B cell (primary cell): Measurements from ENCODE around the gene MATN1. TPM values are rescaled to one million over a fixed set of nuclear protein-coding genes. Genes with fewer than 3 reads are reported as not detected.

ENCODE experiments used
- ATAC-seq: fragments of 200-7000 bp; cut with Tn5 transposase; one replicate; pipeline ENCODE4 v1.10.0; 2021; ENCODE audit warnings: low read depth, mild to moderate bottlenecking, moderate number of reproducible peaks, moderate library complexity
- CTCF ChIA-PET: fragments of 350-600 bp; sonication (Branson Sonifier 250); formaldehyde crosslinking; loops from one replicate; lab custom pipeline; 2021; ENCODE audit warnings: antibody characterized with exemption, inconsistent platforms; lab: Charles Lee
- POLR2A ChIA-PET: fragments of 350-600 bp; sonication (Branson Sonifier 250); formaldehyde crosslinking; loops from one replicate; lab custom pipeline; 2021; ENCODE audit warnings: antibody characterized with exemption; lab: Charles Lee
- DNase-seq: peaks from one replicate; pipeline ENCODE4 v3.0.0; 2013
- H2AFZ ChIP-seq: 2 replicates; pipeline ENCODE4 v1.6.1; 2012; ENCODE audit warnings: mild to moderate bottlenecking, low read depth, low read length; ENCODE audit not compliant: insufficient read depth, poor library complexity, severe bottlenecking
- H3K27ac ChIP-seq, 2 donors: 1 replicate in 1 of 2; 2 replicates in 1 of 2; pipeline ENCODE4 v1.5.1; 2012 to 2013; ENCODE audit warnings: low read length in 2 of 2, mild to moderate bottlenecking in 2 of 2, moderate library complexity in 1 of 2
- H3K27me3 ChIP-seq, 4 experiments: fragments of 200-600 bp in 1 of 4; sonication (generic) in 1 of 4; replicated peaks in 1 of 4; 1 replicate in 2 of 4; 2 replicates in 2 of 4; pipeline versions ENCODE4 v1.6.1 to v1.7.0; 2013 to 2016; ENCODE audit warnings: low read length in 3 of 4, mild to moderate bottlenecking in 2 of 4, mixed read lengths in 1 of 4, moderate library complexity in 1 of 4; ENCODE audit not compliant: insufficient read depth in 4 of 4, control insufficient read depth in 3 of 4; ENCODE audit errors: control extremely low read depth in 1 of 4
- H3K36me3 ChIP-seq, 2 experiments: replicated peaks in 1 of 2; 1 replicate in 1 of 2; 2 replicates in 1 of 2; pipeline versions ENCODE4 v1.6.1 to v1.7.1; 2013; ENCODE audit warnings: low read length in 1 of 2; ENCODE audit not compliant: insufficient read depth in 2 of 2, control insufficient read depth in 1 of 2; ENCODE audit errors: control extremely low read depth in 1 of 2, extremely low read depth in 1 of 2
- H3K4me1 ChIP-seq, 2 donors: fragments of 200-600 bp in 1 of 2; sonication (generic) in 1 of 2; 1 replicate in 1 of 2; 2 replicates in 1 of 2; pipeline versions ENCODE4 v1.5.1 to v1.6.1; 2013 to 2017; ENCODE audit warnings: low read length in 2 of 2; ENCODE audit not compliant: control insufficient read depth in 2 of 2, insufficient read depth in 2 of 2
- H3K4me2 ChIP-seq: replicated peaks from 2 replicates; pipeline ENCODE3; 2012; ENCODE audit warnings: mild to moderate bottlenecking, low read depth, low read length; ENCODE audit not compliant: poor library complexity, severe bottlenecking
- H3K4me3 ChIP-seq, 5 experiments: fragments of 200-600 bp in 1 of 5; sonication (generic) in 1 of 5; 1 replicate in 3 of 5; 2 replicates in 2 of 5; pipeline versions ENCODE4 v1.5.1 to v1.7.0; 2011 to 2016; ENCODE audit warnings: low read length in 4 of 5, mild to moderate bottlenecking in 4 of 5, low read depth in 2 of 5, control low read depth in 1 of 5, moderate library complexity in 1 of 5; ENCODE audit not compliant: insufficient read depth in 1 of 5; ENCODE audit errors: control extremely low read depth in 1 of 5, extremely low read depth in 1 of 5
- H3K79me2 ChIP-seq: fragments of 200-600 bp; sonication (generic); one replicate; pipeline ENCODE4 v1.6.0; 2016; ENCODE audit warnings: low read length; ENCODE audit not compliant: control insufficient read depth, insufficient read depth
- H3K9ac ChIP-seq: fragments of 200-600 bp; sonication (generic); 2 replicates; pipeline ENCODE4 v1.6.1; 2017; ENCODE audit warnings: mild to moderate bottlenecking, low read length, moderate library complexity
- H3K9me3 ChIP-seq, 3 donors: one replicate each; pipeline versions ENCODE4 v1.6.1 to v1.7.1; 2013; ENCODE audit warnings: low read length in 2 of 3; ENCODE audit not compliant: control insufficient read depth in 2 of 3, insufficient read depth in 1 of 3; ENCODE audit errors: control extremely low read depth in 1 of 3
- H4K20me1 ChIP-seq: 2 replicates; pipeline ENCODE4 v1.6.0; 2012; ENCODE audit warnings: mild to moderate bottlenecking, low read length; ENCODE audit not compliant: insufficient read depth, control insufficient read depth, poor library complexity, severe bottlenecking
- H3K27ac Mint-ChIP-seq: one replicate; pipeline ENCODE4 v1.8.0; 2021; ENCODE audit warnings: mixed read lengths
- H3K27me3 Mint-ChIP-seq: one replicate; pipeline ENCODE4 v1.8.0; 2021; ENCODE audit warnings: mixed read lengths
- H3K4me1 Mint-ChIP-seq: one replicate; pipeline ENCODE4 v1.8.0; 2021; ENCODE audit warnings: mixed read lengths
- H3K4me3 Mint-ChIP-seq: one replicate; pipeline ENCODE4 v1.8.0; 2021; ENCODE audit warnings: mixed read lengths
- H3K9me3 Mint-ChIP-seq: one replicate; pipeline ENCODE4 v1.8.0; 2022; ENCODE audit warnings: mixed read lengths; ENCODE audit not compliant: insufficient read depth
- CTCF ChIP-seq: fragments of 200-600 bp; IDR thresholded peaks from one replicate; pipeline ENCODE4 v1.8.0; 2022; ENCODE audit warnings: antibody characterized with exemption, mild to moderate bottlenecking
- EZH2 ChIP-seq: IDR thresholded peaks from 2 replicates; pipeline ENCODE4 v1.6.1; 2012; ENCODE audit warnings: borderline replicate concordance, low read depth, mild to moderate bottlenecking, moderate library complexity, low read length; ENCODE audit not compliant: insufficient read depth, poor library complexity, severe bottlenecking
- WGBS: methylation state at CpG from one replicate; pipeline ENCODE4 v1.1.5; 2013; ENCODE audit warnings: missing lambda C conversion rate; ENCODE audit not compliant: insufficient coverage; 5-methylcytosine and 5-hydroxymethylcytosine counted together
- intact Hi-C: fragments of 100-400 bp; cut with micrococcal nuclease; formaldehyde crosslinking; loops from one replicate; pipeline ENCODE4 v1.10.0; 2022
- polyA plus RNA-seq: library from polyadenylated mRNA; depleted of rRNA; stranded (reverse); fragments of >200 nt; gene quantifications from 2 replicates; pipeline ENCODE4 v1.2.3, GENCODE V29; 2012
- total RNA-seq, 2 donors: library from RNA; stranded (reverse); fragments of 120-200 nt in 1 of 2; gene quantifications; 1 replicate in 1 of 2; 2 replicates in 1 of 2; pipeline versions ENCODE4 v1.2.3 to v1.2.4, GENCODE V29; 2013 to 2022

The MATN1 gene
- total and polyA plus RNA-seq, 2 donors (not counting 1 experiment from before 2014, with no cell fraction given) = 2.5 to 3.2 TPM

- Histone ChIP-seq H3K79me2 (no peaks in the 10 kb centered on the region), H3K36me3 (no peaks in the 10 kb centered on the region), H2AFZ (no peak overlapping the region), H3K9ac (no peak overlapping the region), H3K4me1 (peaks cover 0 to 6% of the 10 kb centered on the region in 2 donors), H3K9me3 (peaks cover 0 to 14% (median 4%) of the 10 kb centered on the region in 3 donors), H4K20me1 (no peaks in the 10 kb centered on the region), H3K27me3 (peaks cover 0 to 8% (median 0%) of the 10 kb centered on the region in 4 experiments), H3K4me2 (no peak overlapping the region), H3K27ac (no peak overlapping the region), H3K4me3 (no peak overlapping the region)
- intact Hi-C loops = loop anchor here (10.0 kb wide), 1 partner anchor 931 kb away; the partner anchor contains the start of gene PEF1
- Mint-ChIP-seq H3K9me3 (peaks cover 2% of the 10 kb centered on the region), H3K27me3 (peaks cover 14% of the 10 kb centered on the region), H3K27ac (no peak overlapping the region), H3K4me1 (peaks cover 8% of the 10 kb centered on the region), H3K4me3 (no peak overlapping the region)
- 78% methylated on average over 12 of the region's 12 CpGs for WGBS
- ChIA-PET POLR2A (no interaction called here), CTCF (interaction anchor here (0.9 kb wide), 1 partner anchor 91 kb away, joined by 3 read pairs; no protein-coding TSS in a partner anchor)
- DNase-seq (peak; percentile 25), ATAC-seq (no peak)
- TF ChIP-seq CTCF (no peak), EZH2 (no peak)
Measured at GRCh38 chr1:30713311-30713710, 10.1 kb downstream of the MATN1 start.

GRCh38 chr1:30712583-30712982 is 10.8 kb downstream of the MATN1 start:
- POLR2A ChIA-PET = no interaction called here
- no peaks in the 10 kb centered on the region for H4K20me1 ChIP-seq

More at GRCh38 chr1:30712583-30712982, 10.8 kb downstream of the MATN1 start:
- no peak overlapping the region for H3K27ac ChIP-seq
- peaks cover 0 to 14% (median 4%) of the 10 kb centered on the region in 3 donors for H3K9me3 ChIP-seq
- Mint-ChIP-seq H3K27me3 (peaks cover 18% of the 10 kb centered on the region), H3K4me1 (peaks cover 6% of the 10 kb centered on the region), H3K9me3 (peaks cover 2% of the 10 kb centered on the region), H3K27ac (no peak overlapping the region), H3K4me3 (no peak overlapping the region)
- CTCF ChIA-PET = no interaction called here
- no peak for ATAC-seq
- H3K27me3 ChIP-seq = peaks cover 0 to 15% (median 1%) of the 10 kb centered on the region in 4 experiments
- DNase-seq = no peak
- no peaks in the 10 kb centered on the region for H3K79me2 ChIP-seq
- H3K4me1 ChIP-seq = peaks cover 0 to 8% of the 10 kb centered on the region in 2 donors
- H3K4me2 ChIP-seq = no peak overlapping the region
- intact Hi-C loops = loop anchor here (10.0 kb wide), 1 partner anchor 932 kb away; the partner anchor contains the start of gene PEF1
- no peak overlapping the region for H3K9ac ChIP-seq
- H2AFZ ChIP-seq = no peak overlapping the region
- WGBS = 87% methylated on average over 5 of the region's 6 CpGs
- TF ChIP-seq CTCF (no peak), EZH2 (no peak)
- no peak overlapping the region for H3K4me3 ChIP-seq
- no peaks in the 10 kb centered on the region for H3K36me3 ChIP-seq
